ENCODE measurements around the gene NR2F1-AS1. TPM values are rescaled to one million over a fixed set of nuclear protein-coding genes. Genes with fewer than 3 reads are reported as not detected.

The NR2F1-AS1 gene
- polyA plus RNA-seq, 3 donors = not detected

GRCh38 chr5:93610581-93611272 lies 29.7 kb upstream of the NR2F1-AS1 start:
- 7% methylated on average over 10 of the region's 17 CpGs for WGBS (ENCODE audit: insufficient coverage)
- Histone ChIP-seq H3K9ac (ENCODE audit: insufficient read depth, low read length, poor library complexity, severe bottlenecking) (no peak overlapping the region), H3K4me3 (replicated peaks in 1 of 3; ENCODE audit: low read depth in 2 of 3, low read length in 3 of 3) (no peak overlapping the region), H4K20me1 (ENCODE audit: insufficient read depth, low read length) (no peaks in the 10 kb centered on the region), H3K9me3 (replicated peaks in 1 of 2; ENCODE audit: control insufficient read depth in 1 of 2, insufficient read depth in 1 of 2, low read length in 2 of 2) (peaks cover 4 to 33% of the 10 kb centered on the region in 2 donors), H3K4me1 (ENCODE audit: control insufficient read depth in 1 of 2, insufficient read depth in 2 of 2, low read length in 2 of 2) (no peaks in the 10 kb centered on the region), H3K27ac (ENCODE audit: low read depth in 1 of 2, low read length in 2 of 2) (no peak overlapping the region), H3K27me3 (ENCODE audit: control insufficient read depth in 2 of 2, insufficient read depth in 2 of 2, low read length in 2 of 2) (peaks cover 99% of the 10 kb centered on the region in 2 donors), H3K36me3 (replicated peaks in 1 of 2; ENCODE audit: control insufficient read depth in 1 of 2, insufficient read depth in 2 of 2, low read length in 2 of 2) (no peaks in the 10 kb centered on the region), H3K4me2 (replicated peaks; ENCODE audit: extremely low read depth, low read length, poor library complexity, severe bottlenecking) (no peak overlapping the region), H2AFZ (ENCODE audit: insufficient read depth, low read depth, low read length, poor library complexity, severe bottlenecking) (no peak overlapping the region), H3K79me2 (ENCODE audit: insufficient read depth, low read length) (no peaks in the 10 kb centered on the region)
- H3K4me1 Mint-ChIP-seq = peaks cover 8% of the 10 kb centered on the region
- peaks cover 80 to 99% (median 97%) of the 10 kb centered on the region in 3 donors for H3K27me3 Mint-ChIP-seq (ENCODE audit: low read depth in 3 of 3)
- H3K36me3 Mint-ChIP-seq = peaks cover 0 to 6% of the 10 kb centered on the region in 2 donors
- TF ChIP-seq CTCF (IDR thresholded peaks at IDR 0.05) = no peak
- intact Hi-C loops (cut with micrococcal nuclease) = no loop called here
- DNase-seq = no peak
- H3K9me3 Mint-ChIP-seq = peaks cover 0 to 14% (median 5%) of the 10 kb centered on the region in 7 donors
- no peak overlapping the region for H3K27ac Mint-ChIP-seq
- H3K4me3 Mint-ChIP-seq = peak overlapping the region in 1 of 2 donors; percentile 76

- Mint-ChIP-seq H3K9me3 (peaks cover 0 to 15% (median 6%) of the 10 kb centered on the region in 7 donors), H3K27ac (no peak overlapping the region)
Measured at GRCh38 chr5:93609762-93610161, 28.7 kb upstream of the NR2F1-AS1 start.

More at GRCh38 chr5:93609762-93610161, 28.7 kb upstream of the NR2F1-AS1 start:
- Histone ChIP-seq H3K4me1 (ENCODE audit: control insufficient read depth in 1 of 2, insufficient read depth in 2 of 2, low read length in 2 of 2) (no peaks in the 10 kb centered on the region), H3K36me3 (replicated peaks in 1 of 2; ENCODE audit: control insufficient read depth in 1 of 2, insufficient read depth in 2 of 2, low read length in 2 of 2) (no peaks in the 10 kb centered on the region), H4K20me1 (ENCODE audit: insufficient read depth, low read length) (no peaks in the 10 kb centered on the region), H3K79me2 (ENCODE audit: insufficient read depth, low read length) (no peaks in the 10 kb centered on the region), H3K4me2 (replicated peaks; ENCODE audit: extremely low read depth, low read length, poor library complexity, severe bottlenecking) (no peak overlapping the region), H3K9me3 (replicated peaks in 1 of 2; ENCODE audit: control insufficient read depth in 1 of 2, insufficient read depth in 1 of 2, low read length in 2 of 2) (peaks cover 4 to 42% of the 10 kb centered on the region in 2 donors), H3K9ac (ENCODE audit: insufficient read depth, low read length, poor library complexity, severe bottlenecking) (no peak overlapping the region), H3K27ac (ENCODE audit: low read depth in 1 of 2, low read length in 2 of 2) (no peak overlapping the region), H3K27me3 (ENCODE audit: control insufficient read depth in 2 of 2, insufficient read depth in 2 of 2, low read length in 2 of 2) (peaks cover 99% of the 10 kb centered on the region in 2 donors), H3K4me3 (replicated peaks in 1 of 3; ENCODE audit: low read depth in 2 of 3, low read length in 3 of 3) (no peak overlapping the region), H2AFZ (ENCODE audit: insufficient read depth, low read depth, low read length, poor library complexity, severe bottlenecking) (no peak overlapping the region)
- Mint-ChIP-seq H3K27me3 (ENCODE audit: low read depth in 3 of 3) (peaks cover 72 to 99% (median 98%) of the 10 kb centered on the region in 3 donors), H3K36me3 (peaks cover 0 to 8% of the 10 kb centered on the region in 2 donors), H3K4me3 (peak overlapping the region in 1 of 2 donors; percentile 76), H3K4me1 (peaks cover 8% of the 10 kb centered on the region)
- WGBS (ENCODE audit: insufficient coverage) = no CpG with 5 or more reads among the region's 7 CpGs
- DNase-seq = no peak
- intact Hi-C loops (cut with micrococcal nuclease) = no loop called here
- TF ChIP-seq CTCF (IDR thresholded peaks at IDR 0.05) = no peak
